ENCODE results near the gene PHC2. TPM values are rescaled to one million over a fixed set of nuclear protein-coding genes. Genes with fewer than 3 reads are reported as not detected.

Gene PHC2
- total RNA-seq, 2 experiments from 2014 or later: 34.0 to 35.0 TPM

DNA sequence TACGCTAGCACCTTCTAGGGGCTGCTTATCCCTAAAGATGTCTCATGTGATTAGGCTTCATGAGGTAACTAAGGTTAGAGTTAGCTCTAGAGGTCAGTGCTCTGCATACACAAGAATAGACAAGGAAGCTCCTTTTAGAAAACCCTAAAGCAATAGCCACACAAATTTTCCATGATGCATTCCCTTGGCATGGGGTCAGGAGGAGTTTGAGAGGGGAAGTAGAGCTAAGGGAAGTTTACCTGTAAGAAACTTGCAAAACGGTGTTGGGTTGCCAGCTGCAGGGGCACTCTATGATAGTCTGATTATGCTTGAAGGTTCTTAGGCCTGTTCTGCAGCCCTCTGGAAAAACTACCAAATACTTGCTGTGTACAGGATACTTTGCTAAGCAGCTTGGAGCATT is 71.0 kb downstream of the PHC2 start:
- Histone ChIP-seq H3K79me2 (ENCODE audit: insufficient read depth, low read depth, low read length) (no peaks in the 10 kb centered on the region), H3K9me2 (ENCODE audit: insufficient read depth, low read length) (no peaks in the 10 kb centered on the region), H2AFZ (ENCODE audit: low read length) (no peak overlapping the region), H3K27ac (ENCODE audit: low read depth, low read length, poor library complexity, severe bottlenecking) (no peak overlapping the region), H3K4me3 (ENCODE audit: low read depth, low read length, poor library complexity, severe bottlenecking) (no peak overlapping the region), H3K9me3 (ENCODE audit: low read length) (no peaks in the 10 kb centered on the region), H4K20me1 (ENCODE audit: insufficient read depth, low read length) (no peaks in the 10 kb centered on the region), H3K4me1 (ENCODE audit: insufficient read depth, low read length, poor library complexity, severe bottlenecking) (no peaks in the 10 kb centered on the region), H3K36me3 (ENCODE audit: insufficient read depth, low read length) (no peaks in the 10 kb centered on the region), H3K4me2 (ENCODE audit: low read length) (no peak overlapping the region)
- intact Hi-C loops (cut with micrococcal nuclease; ENCODE audit: unreplicated experiment): no loop called here
- no TSS peak for BruUV-seq (replicated peaks)
- TF ChIP-seq, protein P1, sequence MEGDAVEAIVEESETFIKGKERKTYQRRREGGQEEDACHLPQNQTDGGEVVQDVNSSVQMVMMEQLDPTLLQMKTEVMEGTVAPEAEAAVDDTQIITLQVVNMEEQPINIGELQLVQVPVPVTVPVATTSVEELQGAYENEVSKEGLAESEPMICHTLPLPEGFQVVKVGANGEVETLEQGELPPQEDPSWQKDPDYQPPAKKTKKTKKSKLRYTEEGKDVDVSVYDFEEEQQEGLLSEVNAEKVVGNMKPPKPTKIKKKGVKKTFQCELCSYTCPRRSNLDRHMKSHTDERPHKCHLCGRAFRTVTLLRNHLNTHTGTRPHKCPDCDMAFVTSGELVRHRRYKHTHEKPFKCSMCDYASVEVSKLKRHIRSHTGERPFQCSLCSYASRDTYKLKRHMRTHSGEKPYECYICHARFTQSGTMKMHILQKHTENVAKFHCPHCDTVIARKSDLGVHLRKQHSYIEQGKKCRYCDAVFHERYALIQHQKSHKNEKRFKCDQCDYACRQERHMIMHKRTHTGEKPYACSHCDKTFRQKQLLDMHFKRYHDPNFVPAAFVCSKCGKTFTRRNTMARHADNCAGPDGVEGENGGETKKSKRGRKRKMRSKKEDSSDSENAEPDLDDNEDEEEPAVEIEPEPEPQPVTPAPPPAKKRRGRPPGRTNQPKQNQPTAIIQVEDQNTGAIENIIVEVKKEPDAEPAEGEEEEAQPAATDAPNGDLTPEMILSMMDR (conservative IDR thresholded peaks at IDR 0.05; ENCODE audit: low read length): no peak
- no peak for TF ChIP-seq EZH2phosphoT487 (IDR thresholded peaks at IDR 0.05; ENCODE audit: borderline replicate concordance, low read depth, low read length)
- ChIA-PET CTCF (ENCODE audit: unreplicated experiment) (no interaction called here), POLR2A (no interaction called here)
- DNase-seq (ENCODE audit: low spot score): no peak

- intact Hi-C loops (cut with micrococcal nuclease; ENCODE audit: unreplicated experiment): no loop called here
- H3K9me2 ChIP-seq (ENCODE audit: insufficient read depth, low read length): no peaks in the 10 kb centered on the region
- DNase-seq (ENCODE audit: low spot score): no peak
- H3K4me1 ChIP-seq (ENCODE audit: insufficient read depth, low read length, poor library complexity, severe bottlenecking): no peaks in the 10 kb centered on the region
- no peak for TF ChIP-seq EZH2phosphoT487 (IDR thresholded peaks at IDR 0.05; ENCODE audit: borderline replicate concordance, low read depth, low read length)
- TF ChIP-seq, protein P1 (conservative IDR thresholded peaks at IDR 0.05; ENCODE audit: low read length): no peak
- H3K36me3 ChIP-seq (ENCODE audit: insufficient read depth, low read length): no peaks in the 10 kb centered on the region
- no TSS peak for BruUV-seq (replicated peaks)
- no peak overlapping the region for H2AFZ ChIP-seq (ENCODE audit: low read length)
- no peaks in the 10 kb centered on the region for H3K9me3 ChIP-seq (ENCODE audit: low read length)
- POLR2A ChIA-PET: interaction anchor here (0.6 kb wide), 1 partner anchor 44 kb away, joined by 8 read pairs; no protein-coding TSS in a partner anchor
- H3K4me2 ChIP-seq (ENCODE audit: low read length): no peak overlapping the region
- CTCF ChIA-PET (ENCODE audit: unreplicated experiment): no interaction called here
- no peak overlapping the region for H3K4me3 ChIP-seq (ENCODE audit: low read depth, low read length, poor library complexity, severe bottlenecking)
- H3K27ac ChIP-seq (ENCODE audit: low read depth, low read length, poor library complexity, severe bottlenecking): no peak overlapping the region
- H4K20me1 ChIP-seq (ENCODE audit: insufficient read depth, low read length): no peaks in the 10 kb centered on the region
- H3K79me2 ChIP-seq (ENCODE audit: insufficient read depth, low read depth, low read length): no peaks in the 10 kb centered on the region
Observed at GRCh38 chr1:33358795-33359503, 71.9 kb downstream of the PHC2 start.

DNA sequence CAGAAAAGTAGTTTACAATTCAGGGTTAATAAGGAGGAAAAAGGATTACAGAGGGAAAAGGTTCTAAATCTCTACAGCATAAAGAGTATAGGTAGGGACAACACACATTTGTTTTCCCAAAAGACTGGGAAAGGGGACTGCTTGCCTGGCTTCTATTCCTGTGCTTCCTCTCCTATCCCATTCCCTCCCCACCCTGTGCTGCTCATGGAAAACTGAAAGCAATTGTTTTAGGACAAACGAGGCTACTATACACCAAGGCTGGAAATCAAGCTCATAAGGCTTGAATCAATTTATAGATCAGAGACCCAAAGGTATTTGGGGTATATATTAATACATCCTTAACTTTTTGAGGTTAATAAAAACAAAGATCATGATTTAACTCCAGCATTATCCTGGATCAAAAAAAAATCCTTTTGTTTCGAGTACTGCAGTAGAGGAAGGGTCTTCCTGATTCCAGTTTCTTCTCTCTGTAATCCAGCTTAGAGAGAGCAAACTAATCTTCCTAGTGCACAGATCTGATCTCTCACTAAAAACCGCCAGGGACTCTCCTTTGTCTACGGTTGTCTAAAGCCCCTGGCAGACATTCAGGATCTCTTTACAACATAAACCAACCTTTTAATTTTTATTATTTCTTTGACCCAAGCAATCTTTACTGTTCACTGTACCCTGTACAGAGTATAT is 72.6 kb downstream of the PHC2 start:
- Histone ChIP-seq H3K36me3 (ENCODE audit: insufficient read depth, low read length) (no peaks in the 10 kb centered on the region), H4K20me1 (ENCODE audit: insufficient read depth, low read length) (no peaks in the 10 kb centered on the region), H3K4me1 (ENCODE audit: insufficient read depth, low read length, poor library complexity, severe bottlenecking) (no peaks in the 10 kb centered on the region), H3K79me2 (ENCODE audit: insufficient read depth, low read depth, low read length) (no peaks in the 10 kb centered on the region), H3K4me2 (ENCODE audit: low read length) (no peak overlapping the region), H3K4me3 (ENCODE audit: low read depth, low read length, poor library complexity, severe bottlenecking) (no peak overlapping the region), H3K9me2 (ENCODE audit: insufficient read depth, low read length) (no peaks in the 10 kb centered on the region), H3K27ac (ENCODE audit: low read depth, low read length, poor library complexity, severe bottlenecking) (no peak overlapping the region), H3K9me3 (ENCODE audit: low read length) (no peaks in the 10 kb centered on the region), H2AFZ (ENCODE audit: low read length) (no peak overlapping the region)
- ChIA-PET CTCF (ENCODE audit: unreplicated experiment) (no interaction called here), POLR2A (interaction anchor here (0.6 kb wide), 1 partner anchor 43 kb away, joined by 8 read pairs; no protein-coding TSS in a partner anchor)
- DNase-seq (ENCODE audit: low spot score): no peak
- TF ChIP-seq, protein P1 (conservative IDR thresholded peaks at IDR 0.05; ENCODE audit: low read length): no peak
- BruUV-seq (replicated peaks): no TSS peak
- intact Hi-C loops (cut with micrococcal nuclease; ENCODE audit: unreplicated experiment): no loop called here

Data from OCI-LY7 (cell line).